Stimulated activated CD8-positive, alpha-beta memory T cell treated with anti-CD3 and anti-CD28 coated beads, Interleukin-7, amount 100 ng/mL, for 24 hours (primary cell): ENCODE results near the gene CA5A.

ENCODE experiments used
- DNase-seq: peaks from one replicate; pipeline ENCODE4 v3.0.0-alpha.2; 2020; ENCODE audit warnings: low read depth

The CA5A gene

DNA sequence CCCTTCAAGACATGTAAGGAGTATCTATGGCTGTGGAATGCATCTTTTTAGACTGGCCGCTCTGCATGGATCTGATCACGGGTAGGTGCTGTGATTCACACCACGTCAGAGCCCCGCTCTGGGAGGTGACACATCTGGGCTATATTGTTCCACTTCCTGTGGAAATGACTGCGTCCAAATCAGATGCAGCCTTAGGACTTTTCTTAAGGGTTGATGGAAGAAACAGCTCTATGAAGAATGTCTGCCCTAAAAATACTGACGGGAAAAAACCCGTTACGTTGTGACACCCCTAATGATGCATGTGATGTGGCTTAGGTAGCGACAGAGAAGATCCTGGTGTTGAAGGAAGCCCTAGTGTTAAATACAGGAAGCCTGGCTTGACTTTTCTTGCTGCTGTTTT, 27.1 kb upstream of the CA5A start:
- DNase-seq = no peak

DNA sequence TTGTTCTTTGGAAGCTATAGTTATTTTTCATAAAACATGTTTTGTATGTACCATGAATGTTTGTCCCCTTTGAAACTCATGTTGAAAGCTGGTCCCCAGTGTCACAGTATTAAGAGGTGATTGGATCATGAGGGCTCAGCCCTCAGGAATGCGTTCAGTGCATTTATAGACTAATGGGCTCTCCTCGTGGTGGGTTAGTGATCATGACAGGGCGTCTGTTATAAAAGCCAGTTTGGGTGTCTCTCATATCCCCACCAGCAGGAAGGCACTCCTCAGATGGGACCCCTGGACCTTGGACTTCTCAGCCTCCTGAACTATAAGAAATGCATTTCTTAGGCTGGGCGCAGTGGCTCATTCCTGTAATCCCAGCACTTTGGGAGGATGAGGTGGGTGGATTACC, 25.3 kb upstream of the CA5A start:
- no peak for DNase-seq

DNA sequence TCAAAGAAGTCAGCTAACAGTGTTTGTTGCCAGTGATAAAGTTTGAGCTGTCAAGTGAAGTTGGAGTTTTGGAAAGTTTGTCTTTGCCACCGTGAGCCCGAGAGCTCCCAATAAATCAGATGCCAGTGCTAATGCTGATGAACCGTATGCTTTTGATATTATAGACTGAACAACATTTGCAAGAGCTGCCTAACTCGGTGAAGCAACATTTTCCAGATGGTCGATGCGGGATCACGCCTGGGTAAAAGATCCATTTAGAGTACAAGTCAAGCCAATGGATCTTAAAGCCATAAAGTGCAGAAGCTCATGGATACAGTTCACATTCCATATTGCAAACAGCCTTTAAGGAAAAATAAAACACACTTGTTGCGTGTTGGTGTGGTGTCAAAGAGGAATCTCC, 24.5 kb upstream of the CA5A start:
- no peak for DNase-seq

DNA sequence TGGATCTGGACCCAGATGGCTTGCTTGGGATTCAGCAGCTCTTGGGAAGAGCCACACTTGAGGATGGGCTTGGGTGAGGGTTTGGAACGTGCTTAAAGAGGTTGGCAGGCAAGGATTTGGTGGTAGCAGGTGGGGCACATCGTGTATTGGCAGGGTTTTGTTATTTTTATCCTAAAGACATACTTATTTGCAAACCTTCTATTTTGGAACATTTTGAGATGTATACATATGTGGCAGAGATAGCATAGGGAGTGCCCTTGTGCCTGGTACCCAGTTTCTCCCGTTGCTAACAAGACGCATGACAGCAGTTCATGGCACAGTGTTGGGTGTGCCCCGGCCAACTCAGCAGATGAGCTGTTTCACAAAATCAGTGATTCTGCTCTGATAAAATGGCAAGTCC, 24.0 kb upstream of the CA5A start:
- DNase-seq = no peak

DNA sequence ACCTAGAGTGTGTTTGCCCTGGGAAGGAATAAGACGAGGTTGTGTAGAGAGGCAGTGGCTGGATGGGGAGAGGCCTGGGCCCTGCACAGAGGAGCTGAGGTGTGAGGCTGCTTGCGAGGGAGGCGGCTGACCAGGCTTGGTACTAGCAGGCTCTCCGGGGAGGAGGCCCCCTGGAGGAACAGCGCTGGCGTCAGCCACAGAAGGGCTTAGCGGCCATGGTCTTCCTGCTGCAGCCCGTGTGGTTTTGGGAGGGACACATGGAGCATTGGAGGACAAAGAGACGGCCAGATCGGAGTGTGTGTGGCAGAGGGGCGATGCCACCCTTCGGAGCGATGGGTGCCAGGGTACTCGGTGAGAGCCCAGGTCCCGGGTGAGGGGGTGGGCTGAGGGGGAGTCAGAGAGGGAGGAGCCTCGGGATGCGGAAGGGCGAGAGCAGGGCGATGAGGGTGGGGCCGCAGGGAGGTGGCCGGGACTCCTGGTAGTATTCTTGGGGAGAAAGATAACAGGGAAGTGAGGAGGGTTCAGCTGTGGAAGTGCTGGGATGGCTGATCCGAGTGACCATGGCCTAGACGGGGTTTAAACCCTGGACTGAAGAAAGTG, 23.2 kb upstream of the CA5A start:
- no peak for DNase-seq

DNA sequence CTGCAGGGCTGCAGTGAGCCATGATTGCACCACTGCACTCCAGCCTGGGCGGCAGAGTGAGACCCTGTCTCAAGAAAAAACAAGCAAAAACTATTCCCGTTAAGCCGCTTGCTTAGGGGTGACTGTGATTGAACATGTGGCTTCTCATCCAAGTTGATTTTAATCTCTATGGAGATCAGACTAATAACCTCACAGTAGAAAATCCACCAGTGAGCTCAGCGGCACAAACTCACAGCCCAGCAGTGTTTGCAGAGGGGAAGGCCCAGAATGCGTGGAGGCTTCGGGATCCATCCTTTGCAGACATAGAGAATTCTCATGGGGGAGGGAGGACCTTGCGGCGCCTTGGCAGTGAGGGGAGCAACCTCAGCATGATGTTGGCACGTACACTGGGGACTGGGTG, 22.3 kb upstream of the CA5A start:
- no peak for DNase-seq

DNA sequence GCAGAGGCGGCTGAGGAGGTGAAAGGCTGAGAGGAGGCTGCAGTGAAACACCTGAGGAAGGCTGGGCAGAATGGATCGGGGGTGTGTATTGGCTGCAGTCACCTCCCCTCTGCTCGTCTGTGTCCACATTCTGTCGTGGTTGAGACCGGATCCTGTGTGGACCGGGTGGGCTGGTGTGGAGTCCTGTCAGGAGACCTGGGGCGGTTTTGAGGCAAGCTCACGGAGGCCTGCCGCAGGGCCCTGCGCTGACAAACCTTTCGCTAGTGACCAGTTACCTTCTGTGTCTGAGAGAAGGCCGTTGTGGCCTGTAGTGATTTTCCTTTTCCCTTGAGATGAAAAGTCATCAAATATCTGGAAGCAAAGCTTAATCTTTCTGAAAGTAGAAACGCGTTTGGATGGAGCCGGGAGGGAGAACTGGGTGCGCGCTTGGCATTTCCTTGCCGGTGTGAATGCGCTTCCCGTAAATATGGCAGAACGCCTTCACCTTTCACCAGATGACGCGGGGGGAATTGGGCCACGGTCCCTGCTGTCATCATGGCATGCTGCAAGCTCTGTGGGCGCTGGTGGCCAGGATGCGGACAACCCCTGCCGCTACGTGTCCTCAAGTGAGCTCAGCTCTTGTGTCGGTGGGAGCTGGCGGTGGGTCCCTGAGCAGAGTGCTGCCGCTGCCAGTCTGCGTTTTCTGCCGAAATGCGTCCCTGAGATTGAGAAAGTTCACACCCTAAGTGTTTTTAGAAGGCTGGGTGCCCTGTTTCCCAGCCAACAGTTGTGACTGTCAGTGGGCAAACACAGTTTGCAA, 21.2 kb upstream of the CA5A start:
- no peak for DNase-seq

DNA sequence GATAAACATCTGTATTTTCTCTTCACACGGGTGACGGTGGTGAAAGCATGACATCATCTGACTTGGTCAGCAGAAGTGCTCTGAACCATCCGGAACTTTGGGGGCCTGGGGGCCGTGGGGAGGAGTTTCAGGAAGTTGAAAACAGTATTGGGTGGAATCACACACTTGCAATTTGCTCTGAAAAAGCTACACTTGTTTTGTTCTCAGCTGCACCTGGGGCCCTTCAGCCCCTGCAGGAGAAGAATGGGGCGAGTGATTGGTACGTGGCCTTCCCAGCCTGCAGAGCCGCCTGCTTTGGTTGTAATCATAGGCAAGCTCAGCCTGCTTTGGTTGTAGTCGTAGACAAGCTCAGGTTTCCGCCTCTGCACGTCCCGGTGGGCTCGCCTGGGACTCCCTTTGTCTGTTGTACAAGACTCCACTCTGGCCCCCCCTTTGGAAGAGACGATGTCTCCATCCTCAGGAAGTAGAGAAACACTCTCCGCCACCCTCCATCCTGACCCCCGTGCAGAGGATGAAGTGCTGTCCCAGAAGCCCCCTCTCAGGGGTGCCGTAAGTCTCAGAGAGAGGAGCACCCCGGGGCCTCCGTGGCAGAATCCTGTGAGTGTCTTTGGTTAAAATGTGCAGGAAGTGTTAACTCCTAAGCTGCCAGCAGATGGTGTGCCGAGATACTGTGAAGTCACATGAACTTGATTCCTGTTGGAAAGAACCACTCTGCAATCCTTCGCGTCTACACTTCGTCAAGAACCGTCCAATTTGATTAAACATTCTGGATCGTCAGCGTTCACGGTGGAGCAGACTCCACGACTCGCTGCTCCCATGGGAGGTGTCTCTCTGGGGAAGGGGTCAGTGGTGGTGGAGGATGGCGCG, 20.3 kb upstream of the CA5A start:
- peak; percentile 53 for DNase-seq

DNA sequence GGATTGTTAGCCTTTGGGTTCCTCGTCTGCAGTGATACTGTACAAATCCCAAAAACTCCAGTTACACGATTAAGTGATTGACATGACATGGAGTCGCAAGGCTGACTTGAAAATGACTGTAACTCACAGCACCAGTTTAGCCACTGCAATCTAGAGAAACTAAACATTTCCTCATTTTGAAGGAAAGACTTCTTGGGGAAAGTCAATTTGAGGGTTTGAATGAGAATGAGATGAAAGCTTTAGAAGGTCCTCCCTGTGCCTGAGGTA, 19.7 kb upstream of the CA5A start:
- no peak for DNase-seq

DNA sequence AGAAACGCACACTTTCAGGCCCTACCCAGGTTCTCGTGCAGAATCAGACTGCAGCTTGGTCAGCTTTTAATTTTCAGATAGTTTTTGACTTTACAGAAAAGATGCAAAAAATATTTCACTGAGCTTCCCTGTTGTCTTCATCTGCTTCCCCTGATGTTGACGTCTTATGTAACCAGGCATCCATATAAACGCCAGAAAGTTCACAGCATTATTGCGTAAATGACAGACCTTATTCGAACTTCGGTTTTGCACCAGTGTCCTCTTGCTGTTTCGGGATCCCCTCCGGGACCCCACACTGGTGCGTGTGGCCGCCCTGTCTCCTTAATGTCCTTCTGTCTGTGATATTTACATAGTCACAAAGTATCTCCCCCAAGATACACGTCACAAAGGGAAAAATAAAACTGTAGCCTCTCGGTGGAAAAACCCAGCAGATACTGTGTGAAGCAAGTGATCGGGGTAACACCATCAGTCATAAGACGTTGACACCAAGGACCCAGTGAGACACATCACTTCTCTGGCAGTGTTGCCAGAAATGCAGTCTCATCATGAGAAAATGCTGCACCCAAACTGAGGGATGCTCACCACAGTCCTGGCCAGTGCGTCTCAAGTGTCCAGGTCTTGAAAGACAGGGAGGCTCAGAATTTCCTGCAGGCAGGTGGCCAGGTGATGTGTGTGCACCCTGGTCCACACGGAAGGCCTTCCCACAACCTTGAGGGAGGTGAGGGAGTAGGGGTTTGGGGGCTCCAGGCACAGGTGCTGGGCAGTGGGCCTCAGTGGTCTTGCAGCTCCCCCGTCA, 19.2 kb upstream of the CA5A start:
- no peak for DNase-seq

DNA sequence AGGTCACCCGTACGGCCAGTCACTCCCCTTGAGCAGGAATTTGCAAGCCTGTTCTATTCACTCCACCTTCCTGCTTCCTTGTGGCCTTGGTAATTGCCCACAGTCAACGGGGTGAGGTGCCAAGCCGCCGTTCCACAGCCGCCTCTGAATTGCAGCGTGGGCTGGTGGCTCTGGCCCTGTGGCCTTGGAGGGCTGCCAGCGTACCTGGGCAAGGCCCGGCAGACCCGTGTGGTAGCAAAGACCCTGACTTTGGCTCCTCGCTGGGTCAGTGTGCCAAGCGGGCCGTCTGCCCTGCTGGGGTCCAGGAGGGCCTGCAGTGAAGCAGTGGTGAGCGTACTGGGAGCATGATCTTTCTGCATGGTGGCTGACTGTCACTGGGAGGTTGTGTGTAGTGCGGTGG, 18.5 kb upstream of the CA5A start:
- no peak for DNase-seq

DNA sequence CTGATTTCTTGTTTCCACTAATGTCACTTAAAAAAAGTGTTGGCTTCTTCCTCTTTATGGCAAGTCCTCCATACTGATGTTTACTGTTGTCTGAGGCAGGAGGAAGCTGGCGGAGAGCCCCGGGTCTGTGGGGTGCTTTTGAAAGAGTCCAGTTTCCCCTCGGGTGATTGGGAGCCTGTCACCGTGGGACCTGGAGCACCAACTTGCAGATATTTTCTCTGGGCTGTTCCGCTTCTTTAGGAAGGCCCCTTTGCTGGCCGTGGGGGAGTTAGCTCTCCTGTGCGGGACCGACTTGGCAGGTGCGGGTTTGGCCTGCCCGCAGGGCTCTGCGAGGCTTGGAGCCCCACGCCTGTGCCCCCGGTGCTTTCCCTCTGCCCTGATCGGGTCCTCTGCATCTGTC, 18.0 kb upstream of the CA5A start:
- no peak for DNase-seq

DNA sequence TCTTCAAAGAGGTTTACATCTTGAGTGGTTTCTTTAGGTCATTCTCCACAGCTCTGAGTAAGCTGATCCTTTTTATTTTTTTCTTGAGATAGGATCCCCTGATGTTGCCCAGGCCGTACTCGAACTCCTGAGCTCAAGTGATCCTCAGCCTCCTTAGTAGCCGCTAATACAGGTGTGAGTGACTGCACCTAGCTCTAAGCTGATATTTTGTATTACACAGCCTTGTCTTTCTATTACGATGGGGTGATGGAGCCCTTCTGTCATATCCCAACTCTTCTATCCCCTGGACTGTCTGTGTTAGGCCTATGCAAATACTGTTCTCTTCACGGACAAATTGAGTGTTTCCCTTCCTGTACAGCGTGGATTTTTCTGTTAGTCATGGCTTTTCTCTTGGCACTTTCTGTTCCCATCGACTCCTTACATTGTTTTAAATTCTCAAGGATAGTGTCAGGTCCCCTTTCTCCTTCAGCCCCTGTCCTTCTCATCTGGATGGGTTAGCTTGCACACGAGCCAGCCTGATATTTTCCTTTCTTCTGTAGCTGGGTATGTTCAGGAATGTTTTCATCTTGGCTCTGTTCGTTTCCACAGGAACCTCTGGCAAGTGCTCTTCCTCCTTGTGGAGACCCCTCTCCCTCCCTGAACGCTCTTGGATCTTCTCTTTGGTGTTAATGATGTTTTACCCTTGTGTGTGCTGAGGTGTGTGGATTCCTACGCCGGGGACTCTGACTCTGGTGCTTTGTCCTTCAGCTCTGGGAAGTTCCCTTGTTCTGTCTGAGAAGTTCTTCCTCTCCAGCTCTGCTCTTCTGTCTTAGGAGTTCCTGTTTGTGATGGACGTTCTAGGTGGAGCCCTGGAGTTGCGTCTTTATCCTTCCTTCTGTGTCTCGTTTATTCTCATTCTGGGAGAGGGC, 17.2 kb upstream of the CA5A start:
- no peak for DNase-seq

DNA sequence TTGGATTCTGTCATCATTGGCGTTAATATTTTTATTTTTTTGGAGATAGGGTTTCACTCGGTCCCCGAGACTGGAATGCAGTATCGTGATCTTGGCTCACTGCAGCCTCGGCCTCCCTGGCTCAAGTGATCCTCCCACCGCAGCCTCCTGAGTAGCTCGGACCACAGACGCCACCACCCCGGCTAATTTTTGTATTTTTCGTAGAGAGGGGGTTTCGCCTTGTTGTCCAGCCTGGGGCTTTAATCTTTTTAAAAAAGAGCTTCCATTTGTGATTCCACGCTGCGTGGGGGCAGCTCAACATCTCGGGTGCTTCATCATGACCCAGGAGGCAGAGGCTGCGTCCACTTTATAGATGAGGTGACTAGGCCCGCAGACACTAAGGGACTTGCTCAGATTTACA, 16.4 kb upstream of the CA5A start:
- DNase-seq = no peak

DNA sequence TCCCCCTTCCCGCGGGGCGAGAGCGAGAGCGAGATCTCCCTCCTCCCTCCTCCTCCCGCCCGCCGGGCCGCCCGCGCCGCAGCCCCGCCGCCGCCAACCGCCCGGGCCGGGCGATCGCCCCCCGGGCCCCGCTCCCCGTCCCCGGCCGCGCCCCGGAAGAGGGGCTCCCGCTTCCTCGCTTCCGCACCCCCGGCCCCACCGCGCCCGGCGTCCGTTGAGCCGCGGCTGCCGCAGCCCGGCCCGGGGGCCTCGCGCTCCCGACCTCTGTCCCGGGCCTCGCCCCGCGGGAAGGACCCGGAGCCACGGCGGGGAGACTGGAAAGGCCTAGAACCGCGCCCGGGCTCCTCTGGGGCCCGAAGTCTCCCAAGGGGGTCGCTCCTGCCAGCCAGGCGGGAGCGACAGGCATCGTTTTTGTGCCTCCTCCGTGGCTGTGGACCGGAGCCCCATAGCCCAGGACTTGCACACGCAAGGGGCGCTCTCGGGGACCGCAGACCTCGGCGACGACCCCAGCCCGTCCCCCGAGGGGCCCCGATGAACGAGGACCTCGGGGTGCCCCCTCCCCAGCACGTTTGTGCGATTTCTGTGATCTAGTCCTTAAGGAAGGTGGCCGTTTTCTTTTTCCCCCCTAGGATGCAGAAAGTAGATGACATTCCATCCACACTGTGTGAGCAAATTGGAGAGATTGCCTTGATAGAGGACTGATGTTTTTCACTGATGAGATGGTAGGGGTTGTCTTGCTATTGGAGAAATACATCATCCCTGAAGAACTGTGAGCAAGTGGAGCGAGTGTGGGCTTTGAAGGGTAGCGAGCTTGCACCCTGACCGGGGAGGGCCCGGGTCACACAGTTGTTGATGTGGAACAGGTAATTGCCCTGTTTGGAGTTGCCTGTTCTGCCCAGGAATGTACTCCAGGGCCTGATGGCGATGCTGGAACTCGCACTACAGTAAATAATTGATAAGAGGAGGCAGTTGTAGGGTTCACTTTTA, 15.5 kb upstream of the CA5A start:
- no peak for DNase-seq

DNA sequence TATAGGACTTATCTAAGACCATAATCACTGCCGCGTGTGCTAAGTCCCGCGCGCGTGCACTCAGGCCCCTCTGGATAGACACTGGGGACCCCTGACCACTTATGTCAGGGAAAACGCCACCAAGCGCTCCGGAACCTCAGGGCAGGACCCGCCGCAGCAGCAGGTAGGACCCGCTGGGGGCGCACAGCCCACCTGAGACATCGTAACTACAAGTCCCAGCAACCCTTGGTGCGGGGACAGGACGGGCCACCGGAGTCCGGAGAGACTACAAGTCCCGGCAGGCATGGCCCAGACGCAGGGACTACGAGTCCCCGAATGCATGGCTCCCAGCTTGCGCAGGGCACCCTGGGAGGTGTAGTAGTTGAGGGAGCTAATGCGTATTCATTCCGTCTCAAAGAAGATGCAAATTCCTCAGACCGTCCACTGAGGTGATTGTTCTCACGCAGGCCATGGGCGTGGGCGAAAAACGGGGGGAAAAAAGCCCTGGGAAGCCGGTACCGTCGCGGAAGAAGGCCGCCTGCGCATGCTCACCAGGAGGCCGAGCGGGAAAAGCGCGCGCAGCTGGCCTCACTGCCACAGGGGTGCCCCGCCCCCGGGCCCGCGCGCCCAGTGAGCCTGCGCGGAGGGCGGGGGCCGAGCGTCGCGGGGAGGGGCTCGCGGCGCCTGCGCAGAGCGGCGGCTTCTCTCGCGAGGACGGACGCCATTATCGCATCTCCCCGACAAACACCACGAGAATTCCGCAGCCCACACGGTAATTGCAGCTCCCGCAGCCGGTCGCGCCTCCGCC, 14.6 kb upstream of the CA5A start, which contains the start of gene BANP:
Gene BANP (plus strand): TSS at position 670 of the 787 bp plus-strand sequence. CDS start 23,682 bp downstream, outside the sequence.
- peak; percentile 92 for DNase-seq

DNA sequence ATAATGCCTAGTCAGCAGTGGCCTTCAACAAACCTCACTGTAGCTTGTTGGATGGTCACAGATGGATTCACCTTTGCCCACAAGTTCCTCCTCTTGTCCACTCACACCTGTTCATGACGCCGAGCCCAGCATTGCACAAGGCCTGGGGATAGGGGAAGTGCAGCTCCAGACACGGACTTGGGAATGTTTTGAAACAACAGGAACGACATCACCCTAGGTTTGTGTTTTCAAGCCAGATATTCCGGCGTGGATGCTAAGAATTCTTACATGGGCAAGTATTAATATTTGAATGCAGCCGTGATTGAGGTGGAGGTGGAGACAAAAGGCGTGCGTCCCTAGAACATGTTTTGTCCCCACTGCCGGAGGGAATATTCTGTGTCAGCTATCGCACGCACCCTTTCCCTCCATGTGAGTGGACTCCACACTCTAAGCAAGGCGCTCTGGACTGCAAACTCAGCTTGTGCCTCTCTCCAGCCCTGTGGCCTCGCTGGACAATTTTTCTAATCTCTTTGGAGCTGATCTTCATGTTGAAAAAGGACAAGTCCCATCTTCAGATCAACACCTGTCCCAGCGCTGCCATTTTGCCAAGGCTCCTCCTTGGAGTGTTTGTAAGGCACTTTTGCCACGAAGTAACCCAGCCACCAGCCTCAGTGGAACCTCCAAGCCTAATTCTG, 12.9 kb upstream of the CA5A start:
- DNase-seq = no peak

DNA sequence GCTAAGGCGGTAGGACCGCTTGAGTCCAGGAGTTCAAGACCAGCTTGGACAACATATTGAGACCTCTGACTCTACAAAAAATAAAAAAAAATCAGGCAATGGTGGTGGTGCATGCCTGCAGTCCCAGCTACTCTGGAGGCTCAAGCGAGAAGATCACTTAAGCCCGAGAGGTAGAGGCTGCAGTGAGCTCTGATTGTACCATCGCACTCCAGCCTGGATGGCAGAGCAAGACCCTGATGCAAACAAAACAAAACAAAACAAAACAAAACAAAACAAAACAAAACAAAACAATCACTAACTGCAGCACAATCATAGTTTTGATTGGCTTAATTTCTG, 12.4 kb upstream of the CA5A start:
- DNase-seq = no peak

DNA sequence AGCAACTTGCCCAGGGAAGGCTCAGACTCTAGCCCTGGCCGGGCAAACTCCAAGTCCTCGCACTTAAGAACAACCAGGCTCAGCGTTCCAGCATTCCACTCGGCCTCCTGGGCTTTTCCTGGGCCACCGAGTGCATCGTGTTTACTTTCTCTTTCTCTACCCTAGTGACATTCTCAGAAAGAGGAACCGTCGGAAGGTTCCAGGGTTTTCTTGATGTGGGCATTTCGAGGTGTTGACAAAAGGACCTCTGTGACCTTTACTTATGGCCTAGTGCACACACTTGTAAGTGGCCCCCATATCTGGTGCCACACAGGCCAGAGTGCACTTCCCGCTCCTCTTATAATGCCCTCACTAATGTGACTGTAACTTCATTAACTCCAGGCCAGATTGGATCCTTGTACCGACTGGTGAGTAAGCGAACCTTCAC, 11.8 kb upstream of the CA5A start:
- no peak for DNase-seq
